Mesodermal cell (in vitro differentiated cells): ENCODE data around the gene LENG8. TPM values are rescaled to one million over a fixed set of nuclear protein-coding genes. Genes with fewer than 3 reads are reported as not detected.

Source experiments
- H3K27ac ChIP-seq: 2 replicates; pipeline ENCODE4 v1.7.0; 2013; ENCODE audit warnings: mild to moderate bottlenecking, low read depth, low read length, moderate library complexity; ENCODE audit not compliant: severe bottlenecking
- H3K36me3 ChIP-seq: 2 replicates; pipeline ENCODE4 v1.7.1; 2013; ENCODE audit warnings: mild to moderate bottlenecking, low read length, moderate library complexity; ENCODE audit not compliant: control insufficient read depth, insufficient read depth
- H3K4me1 ChIP-seq: one replicate; pipeline ENCODE4 v1.7.1; 2013; ENCODE audit warnings: mild to moderate bottlenecking, low read length; ENCODE audit not compliant: insufficient read depth, control insufficient read depth, poor library complexity, severe bottlenecking
- H3K4me3 ChIP-seq: 2 replicates; pipeline ENCODE4 v1.7.0; 2013; ENCODE audit warnings: low read length, control low read depth, mild to moderate bottlenecking; ENCODE audit not compliant: insufficient read depth, poor library complexity, severe bottlenecking; ENCODE audit errors: extremely low read depth
- H3K9me3 ChIP-seq: 2 replicates; pipeline ENCODE4 v1.7.1; 2013; ENCODE audit warnings: mild to moderate bottlenecking, low read length, moderate library complexity; ENCODE audit not compliant: control insufficient read depth
- WGBS, 2 experiments: methylation state at CpG; one replicate each; pipeline ENCODE4 v1.1.5; 2013; ENCODE audit warnings: missing lambda C conversion rate in 2 of 2; ENCODE audit not compliant: insufficient coverage in 2 of 2; 5-methylcytosine and 5-hydroxymethylcytosine counted together
- polyA plus RNA-seq, 2 experiments: library from polyadenylated mRNA; stranded (reverse); fragments of 50-300 nt; gene quantifications; one replicate each; pipeline ENCODE4 v1.2.3, GENCODE V29; 2013

Gene LENG8
- 147 TPM for polyA plus RNA-seq (2013, experiment 1 of 2)
- polyA plus RNA-seq (2013, experiment 2 of 2) = 121 TPM

GRCh38 chr19:54448774-54449700 is at the start of gene LENG8:
TSS of gene LENG8 (plus strand) at chr19:54449199. CDS start at chr19:54451345, 2,146 bp downstream.
- 0% methylated on average over 89 to 92 of the region's 96 CpGs for WGBS, 2 experiments
- peaks cover 67% of the 10 kb centered on the region for H3K36me3 ChIP-seq

GRCh38 chr19:54400913-54401312 is 48.1 kb upstream of the LENG8 start:
- H3K9me3 ChIP-seq = no peaks in the 10 kb centered on the region
- 73% methylated on average over 3 of the region's 6 CpGs; no CpG with 5 or more reads in 1 of the 2 experiments for WGBS, 2 experiments
- H3K27ac ChIP-seq = no peak overlapping the region
- H3K4me1 ChIP-seq = no peaks in the 10 kb centered on the region
- no peaks in the 10 kb centered on the region for H3K36me3 ChIP-seq
- no peak overlapping the region for H3K4me3 ChIP-seq

More at GRCh38 chr19:54448774-54449700, at the start of gene LENG8:
- no peaks in the 10 kb centered on the region for H3K9me3 ChIP-seq
- peak within 1 kb of the TSS; percentile 99 for H3K4me3 ChIP-seq
- H3K27ac ChIP-seq = peak within 1 kb of the TSS; percentile 97
- H3K4me1 ChIP-seq = peaks cover 11% of the 10 kb centered on the region

DNA sequence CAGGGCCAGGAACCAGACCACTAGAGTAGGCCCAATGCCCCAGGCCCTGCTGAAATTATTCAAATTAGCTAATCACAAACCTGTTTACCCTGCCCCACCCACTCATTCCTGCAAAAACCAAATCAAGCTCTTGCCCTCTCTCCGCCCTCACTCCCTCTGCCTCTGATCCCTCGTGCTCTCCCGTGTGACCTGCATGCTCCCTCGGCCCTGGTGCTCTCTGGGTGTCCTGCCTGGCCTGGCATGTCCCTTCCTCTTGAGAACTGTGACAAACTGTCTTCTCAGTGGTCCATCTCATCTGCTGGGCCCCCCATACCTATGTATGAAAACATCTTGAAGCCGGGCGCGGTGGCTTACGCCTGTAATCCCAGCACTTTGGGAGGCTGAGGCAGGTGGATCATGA is 45.9 kb upstream of the LENG8 start:
- Histone ChIP-seq H3K4me1 (no peaks in the 10 kb centered on the region), H3K36me3 (no peaks in the 10 kb centered on the region), H3K9me3 (no peaks in the 10 kb centered on the region), H3K4me3 (no peak overlapping the region), H3K27ac (no peak overlapping the region)
- 87 to 93% methylated on average over 7 to 8 of the region's 8 CpGs for WGBS, 2 experiments

GRCh38 chr19:54405628-54406027 is 43.4 kb upstream of the LENG8 start:
- no peak overlapping the region for H3K4me3 ChIP-seq
- no peak overlapping the region for H3K27ac ChIP-seq

DNA sequence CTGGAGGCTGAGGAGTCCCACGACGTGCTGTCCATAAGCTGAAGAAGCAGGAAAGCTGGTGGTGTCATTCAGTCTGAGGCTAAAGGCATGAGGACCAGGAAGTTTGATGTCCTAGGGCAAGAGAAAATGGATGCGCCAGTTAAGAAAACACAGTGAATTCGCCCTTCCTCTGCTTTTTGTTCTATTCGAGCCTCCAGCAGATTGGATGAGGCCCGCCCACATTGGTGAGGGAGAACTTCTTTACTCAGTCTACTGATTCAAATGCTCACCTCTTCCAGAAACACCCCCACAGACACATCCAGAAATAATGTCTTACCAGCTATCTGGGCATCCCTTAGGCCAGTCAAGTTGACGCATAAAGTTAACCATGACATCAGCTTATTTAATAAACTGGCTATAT is 41.2 kb upstream of the LENG8 start:
- 85 to 91% methylated on average over 5 to 7 of the region's 7 CpGs for WGBS, 2 experiments
- Histone ChIP-seq H3K27ac (no peak overlapping the region), H3K36me3 (no peaks in the 10 kb centered on the region), H3K4me3 (no peak overlapping the region), H3K9me3 (no peaks in the 10 kb centered on the region), H3K4me1 (no peaks in the 10 kb centered on the region)

More at GRCh38 chr19:54405628-54406027, 43.4 kb upstream of the LENG8 start:
- H3K9me3 ChIP-seq = no peaks in the 10 kb centered on the region
- no peaks in the 10 kb centered on the region for H3K4me1 ChIP-seq
- no peaks in the 10 kb centered on the region for H3K36me3 ChIP-seq

GRCh38 chr19:54408456-54409026 is 40.5 kb upstream of the LENG8 start:
- no peaks in the 10 kb centered on the region for H3K36me3 ChIP-seq
- WGBS, 2 experiments = 83 to 93% methylated on average over 4 of the region's 9 CpGs

DNA sequence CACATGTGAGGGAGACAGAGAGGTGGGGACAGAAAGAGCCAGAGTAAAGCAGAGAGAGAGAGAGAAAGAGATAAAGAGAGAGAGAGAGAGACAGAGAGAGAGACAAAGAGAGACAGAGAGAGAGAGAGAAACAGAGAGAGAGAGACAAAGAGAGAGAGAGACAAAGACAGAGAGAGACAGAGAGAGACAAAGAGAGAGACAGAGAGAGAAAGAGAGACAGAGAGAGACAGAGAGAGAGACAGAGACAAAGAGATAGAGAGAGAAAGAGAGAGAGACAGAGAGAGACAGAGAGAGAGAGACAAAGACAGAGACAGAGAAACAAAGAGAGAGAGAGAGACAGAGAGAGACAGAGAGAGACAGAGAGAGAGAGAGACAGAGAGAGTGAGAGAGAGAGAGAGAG is 38.0 kb upstream of the LENG8 start:
- H3K4me1 ChIP-seq = peaks cover 3% of the 10 kb centered on the region
- H3K27ac ChIP-seq = no peak overlapping the region
- no peaks in the 10 kb centered on the region for H3K9me3 ChIP-seq
- no peaks in the 10 kb centered on the region for H3K36me3 ChIP-seq
- no peak overlapping the region for H3K4me3 ChIP-seq

More at GRCh38 chr19:54408456-54409026, 40.5 kb upstream of the LENG8 start:
- Histone ChIP-seq H3K27ac (no peak overlapping the region), H3K4me1 (no peaks in the 10 kb centered on the region), H3K9me3 (no peaks in the 10 kb centered on the region), H3K4me3 (no peak overlapping the region)

DNA sequence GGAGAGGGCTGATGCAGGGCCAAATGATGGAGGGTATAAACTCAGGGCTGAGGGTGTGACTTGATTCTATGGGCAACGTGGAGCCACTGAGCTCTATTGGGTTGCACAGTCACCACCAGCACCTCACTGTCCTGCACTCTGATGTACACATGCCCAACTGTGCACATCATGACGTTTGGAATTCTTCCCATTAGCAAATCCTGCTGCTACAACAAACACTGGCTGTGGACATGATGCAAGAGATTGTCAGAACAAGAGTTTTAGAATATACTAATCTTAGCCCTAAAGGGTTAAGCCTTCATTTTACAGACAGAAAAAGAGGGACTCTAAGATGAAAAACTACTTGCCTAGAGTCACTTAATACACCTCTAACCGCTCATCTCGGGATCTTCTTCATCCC is 36.1 kb upstream of the LENG8 start:
- Histone ChIP-seq H3K36me3 (no peaks in the 10 kb centered on the region), H3K4me1 (peaks cover 6% of the 10 kb centered on the region), H3K4me3 (no peak overlapping the region), H3K9me3 (no peaks in the 10 kb centered on the region), H3K27ac (no peak overlapping the region)
- 58 to 65% methylated on average over 2 of the region's 4 CpGs for WGBS, 2 experiments

- no peak overlapping the region for H3K27ac ChIP-seq
- 80 to 81% methylated on average over 1 to 2 of the region's 4 CpGs for WGBS, 2 experiments
- H3K9me3 ChIP-seq = no peaks in the 10 kb centered on the region
- H3K4me3 ChIP-seq = no peak overlapping the region
- H3K36me3 ChIP-seq = no peaks in the 10 kb centered on the region
- peaks cover 19% of the 10 kb centered on the region for H3K4me1 ChIP-seq
Observed at GRCh38 chr19:54414156-54414555, 34.8 kb upstream of the LENG8 start.

DNA sequence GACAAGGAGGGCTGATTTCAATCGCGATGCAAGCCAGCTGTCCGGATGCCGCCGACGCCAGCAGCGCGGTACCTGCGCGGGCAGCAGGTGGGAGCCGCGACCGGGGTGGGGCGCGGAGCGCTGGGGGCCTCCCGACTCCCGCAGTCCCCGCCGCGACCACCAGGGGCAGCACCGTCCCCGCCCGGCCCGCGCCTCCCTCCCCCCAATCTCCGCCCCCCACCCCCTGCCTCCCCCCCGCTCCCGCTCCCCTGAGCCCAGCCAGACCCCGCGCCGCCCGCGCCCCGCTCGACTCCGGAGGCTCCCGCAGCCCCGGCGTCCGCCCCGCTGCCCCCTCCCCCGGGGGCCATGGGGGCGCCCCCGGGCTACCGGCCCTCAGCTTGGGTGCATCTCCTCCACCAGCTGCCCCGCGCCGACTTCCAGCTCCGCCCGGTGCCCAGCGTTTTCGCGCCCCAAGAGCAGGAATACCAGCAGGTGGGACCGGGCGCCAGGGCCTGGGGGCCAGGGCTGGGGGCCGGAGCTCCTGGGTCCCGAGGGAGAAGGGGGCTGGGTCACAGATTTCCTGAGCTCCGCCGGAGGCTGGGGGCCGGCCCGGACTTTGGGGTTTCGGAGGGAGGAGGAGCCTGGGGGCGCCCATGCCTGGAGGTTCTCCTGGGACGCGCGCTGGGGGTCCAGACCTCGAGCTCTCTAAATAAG is 33.6 kb upstream of the LENG8 start, which contains the start of gene TTYH1:
TTYH1 (plus strand) TSS at position 257 of the 693 bp plus-strand sequence; CDS start at position 346, 89 bp downstream.
- Histone ChIP-seq H3K36me3 (no peaks in the 10 kb centered on the region), H3K9me3 (no peaks in the 10 kb centered on the region), H3K4me1 (peaks cover 23% of the 10 kb centered on the region), H3K27ac (no peak within 1 kb of the TSS), H3K4me3 (peak within 1 kb of the TSS; percentile 45)
- whole genome bisulfite sequencing, 2 experiments = 2% methylated on average over 16 to 32 of the region's 68 CpGs
